Middle frontal gyrus (tissue), 1 donor: Measurements from ENCODE around the gene TRNAU1AP.
"Not testable (repeated sequence)": the region's sequence is repeated elsewhere in the genome, so short reads cannot be mapped to it uniquely, and the experiment has no call there.

Experiments
- DNase-seq: peaks from one replicate; pipeline ENCODE4 v3.0.0-alpha.2; 2015; ENCODE audit warnings: low spot score; ENCODE audit errors: extremely low spot score

The TRNAU1AP gene

DNA sequence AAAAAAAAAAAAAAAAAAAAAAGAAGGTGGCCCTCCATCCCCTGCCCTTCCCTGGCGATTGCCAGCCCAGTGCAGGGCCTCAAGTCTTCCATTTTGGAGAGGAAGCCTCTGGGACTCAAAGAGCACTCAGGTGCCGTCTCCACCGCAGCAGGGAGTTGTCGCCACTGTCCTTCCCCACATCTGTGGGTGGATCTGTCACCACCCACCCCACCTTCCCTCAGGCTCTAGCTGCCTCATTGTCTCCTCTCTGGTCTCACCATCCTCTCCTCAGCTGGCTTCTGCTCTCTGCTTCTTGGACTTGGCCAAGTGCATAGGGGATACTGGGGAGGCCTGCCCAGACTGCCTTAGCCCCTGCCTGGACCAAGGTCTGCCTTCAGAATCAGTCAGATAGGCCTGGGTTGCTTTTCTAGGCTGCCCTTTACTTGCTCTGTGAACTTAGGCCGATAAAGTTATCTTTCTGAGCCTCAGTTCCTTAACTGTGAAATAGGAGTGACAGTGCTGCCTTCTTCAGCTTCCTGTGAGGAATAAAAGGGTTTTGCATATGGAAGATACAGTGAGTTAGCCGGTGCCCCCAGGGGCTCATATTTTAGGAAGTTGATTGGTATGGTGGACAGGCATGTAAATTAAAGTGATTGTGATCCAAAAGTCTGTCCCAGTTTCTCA lies 31.3 kb upstream of the TRNAU1AP start:
- DNase-seq = no peak

- DNase-seq = not testable (repeated sequence)
These were observed 30.3 kb upstream of the TRNAU1AP start for GRCh38 chr1:28522537-28522936.

DNA sequence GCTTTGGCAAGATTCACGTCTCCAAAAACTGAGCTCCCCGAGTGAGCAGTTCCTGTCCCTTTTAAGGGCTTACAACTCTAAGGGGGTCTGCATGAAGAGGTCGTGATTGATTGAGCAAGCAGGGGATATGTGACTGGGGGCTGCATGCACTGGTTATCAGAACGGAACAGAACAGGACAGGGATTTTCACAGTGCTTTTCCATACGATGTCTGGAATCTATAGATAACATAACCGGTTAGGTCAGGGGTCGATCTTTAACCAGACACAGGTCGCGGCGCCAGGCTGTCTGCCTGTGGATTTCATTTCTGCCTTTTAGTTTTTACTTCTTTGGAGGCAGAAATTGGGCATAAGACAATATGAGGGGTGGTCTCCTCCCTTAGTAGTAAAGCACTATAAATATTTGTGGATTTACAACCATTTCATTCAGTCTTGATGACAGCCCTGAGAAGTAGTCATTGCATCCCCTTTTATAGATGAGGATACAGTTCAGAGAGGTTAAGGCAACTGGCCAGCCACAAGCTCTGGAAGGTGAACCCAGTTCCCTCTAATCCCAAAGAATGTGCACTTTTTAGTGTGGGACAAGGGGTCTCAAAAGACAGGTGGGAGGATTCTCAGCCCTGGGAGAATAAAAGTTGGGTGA lies 27.8 kb upstream of the TRNAU1AP start:
- not testable (repeated sequence) for DNase-seq

- no peak for DNase-seq
These were observed 26.0 kb upstream of the TRNAU1AP start for GRCh38 chr1:28526886-28527285.

DNA sequence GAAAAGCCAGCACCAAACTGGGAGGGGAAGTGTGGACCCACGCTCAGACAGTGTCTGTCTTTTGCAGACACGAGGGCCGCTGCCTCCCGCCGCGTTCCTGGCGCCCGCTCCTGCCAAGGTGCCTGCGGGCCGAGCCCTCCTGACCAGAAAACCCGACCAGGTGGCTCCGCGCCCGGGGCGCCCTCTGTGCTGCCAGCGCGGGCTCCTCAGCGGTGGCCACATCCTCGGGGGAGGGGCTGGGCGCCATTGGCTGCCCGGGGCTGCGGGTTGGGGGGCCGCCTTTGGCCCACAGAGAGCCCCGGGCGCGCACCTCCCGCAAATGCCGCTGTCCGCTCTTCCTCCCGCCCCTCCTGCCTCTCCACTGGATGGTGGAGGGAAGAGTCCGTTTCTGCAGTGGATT lies 22.4 kb upstream of the TRNAU1AP start:
- no peak for DNase-seq

DNA sequence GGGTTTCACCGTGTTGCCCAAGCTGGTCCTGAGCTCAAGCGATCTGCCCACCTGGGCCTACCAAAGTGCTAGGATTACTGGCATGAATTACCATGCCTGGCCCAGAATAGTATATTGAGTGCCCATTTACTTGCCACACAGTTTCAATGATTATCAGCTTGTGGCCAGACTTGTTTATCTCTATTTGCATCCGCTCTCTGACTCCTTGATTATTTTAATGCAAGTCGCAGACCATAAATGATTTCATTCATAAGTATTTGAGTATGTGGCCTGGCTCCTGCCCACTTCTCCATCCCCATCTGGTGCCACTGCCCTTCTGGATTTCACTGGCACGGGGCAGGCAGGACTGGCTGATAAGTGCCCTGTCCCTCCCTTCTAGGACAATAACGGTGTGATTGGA lies 18.2 kb upstream of the TRNAU1AP start:
- no peak for DNase-seq

- DNase-seq = no peak
These were observed 17.7 kb upstream of the TRNAU1AP start for GRCh38 chr1:28535180-28535579.

GRCh38 chr1:28537457-28538199 lies 15.3 kb upstream of the TRNAU1AP start:
- no peak for DNase-seq

DNA sequence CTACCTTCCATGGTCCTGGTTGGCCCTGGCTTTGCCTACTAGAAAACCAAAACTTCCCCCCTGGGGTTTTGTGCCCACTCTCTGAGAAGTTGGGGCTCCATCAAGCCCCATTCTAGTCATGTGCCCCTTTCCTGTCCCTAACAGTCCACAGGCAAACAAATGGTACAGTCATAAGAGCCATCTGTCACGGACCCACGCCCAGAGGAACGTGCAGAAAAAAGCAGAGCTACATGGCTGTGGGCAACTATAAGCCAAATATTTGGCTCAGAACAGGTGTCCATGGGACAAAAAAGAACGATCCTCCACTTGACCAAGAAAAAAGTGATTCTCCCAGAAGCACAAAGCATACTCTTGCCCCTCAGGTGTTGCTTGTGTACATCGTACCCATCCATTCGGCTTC lies 14.6 kb upstream of the TRNAU1AP start:
- DNase-seq = no peak

DNA sequence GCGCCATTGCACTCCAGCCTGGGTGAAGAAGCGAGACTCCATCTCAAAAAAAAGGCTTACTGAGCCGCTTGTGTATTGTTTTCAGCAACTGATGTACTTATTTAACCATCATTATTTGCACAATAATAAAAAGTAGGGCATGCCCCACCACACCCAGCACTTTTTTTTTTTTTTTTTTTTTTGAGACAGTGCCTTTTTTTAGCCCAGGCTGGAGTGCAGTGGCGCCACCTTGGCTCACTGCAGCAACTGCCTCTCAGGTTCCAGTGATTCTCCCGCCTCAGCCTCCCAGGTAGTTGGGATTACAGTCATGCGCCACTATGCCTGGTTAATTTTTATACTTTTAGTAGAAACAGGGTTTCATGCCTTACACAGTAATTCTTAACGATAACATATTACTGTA lies 12.2 kb upstream of the TRNAU1AP start:
- DNase-seq = no peak

- not testable (repeated sequence) for DNase-seq
These were observed 11.4 kb upstream of the TRNAU1AP start for GRCh38 chr1:28541414-28542015.

DNA sequence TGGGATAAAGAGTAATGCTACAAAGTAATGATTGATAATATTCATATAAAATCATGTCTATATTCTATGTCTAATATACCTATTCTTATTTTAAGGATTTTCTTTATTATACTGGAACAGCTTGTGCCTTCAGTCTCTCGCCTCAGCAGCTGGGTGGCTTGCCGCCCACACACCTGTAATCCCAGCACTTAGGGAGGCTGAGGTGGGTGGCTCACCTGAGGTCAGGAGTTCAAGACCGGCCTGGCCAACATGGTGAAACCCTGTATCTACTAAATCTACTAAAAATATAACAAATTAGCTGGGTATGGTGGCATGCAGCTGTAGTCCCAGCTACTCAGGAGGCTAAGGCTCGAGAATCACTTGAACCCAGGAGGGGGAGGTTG lies 7.6 kb upstream of the TRNAU1AP start:
- DNase-seq = no peak

GRCh38 chr1:28548318-28548717 lies 4.6 kb upstream of the TRNAU1AP start:
- DNase-seq = no peak

GRCh38 chr1:28551381-28551780 lies 1.5 kb upstream of the TRNAU1AP start:
- DNase-seq = no peak

DNA sequence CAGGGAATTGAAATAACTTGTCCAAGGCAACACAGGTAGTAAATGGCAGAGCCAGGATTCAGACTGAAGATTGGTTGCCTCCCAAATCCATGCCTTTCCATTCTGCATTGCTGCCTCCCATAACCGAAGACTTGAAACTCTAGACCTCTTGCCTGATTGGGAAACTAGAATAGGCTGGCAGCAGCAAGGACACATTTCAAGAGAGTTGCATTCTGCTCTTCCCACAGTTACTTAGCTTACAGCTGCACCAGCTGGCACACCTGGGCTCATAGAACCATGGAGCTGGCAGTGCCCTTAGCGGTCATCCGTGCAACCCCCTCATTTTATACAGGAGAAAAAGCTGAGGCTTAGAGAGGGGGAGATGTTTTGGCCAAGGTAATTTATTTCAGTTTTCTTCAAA lies 8.0 kb downstream of the TRNAU1AP start:
- no peak for DNase-seq

GRCh38 chr1:28564310-28564709 lies 11.4 kb downstream of the TRNAU1AP start:
- DNase-seq = no peak

GRCh38 chr1:28565040-28565439 lies 12.2 kb downstream of the TRNAU1AP start:
- no peak for DNase-seq

- DNase-seq = no peak
These were observed 12.8 kb downstream of the TRNAU1AP start for GRCh38 chr1:28565726-28566125.

- no peak for DNase-seq
These were observed 14.0 kb downstream of the TRNAU1AP start for GRCh38 chr1:28566931-28567330.

GRCh38 chr1:28571911-28572310 lies 19.0 kb downstream of the TRNAU1AP start:
- no peak for DNase-seq

GRCh38 chr1:28572891-28573290 lies 20.0 kb downstream of the TRNAU1AP start:
- not testable (repeated sequence) for DNase-seq

DNA sequence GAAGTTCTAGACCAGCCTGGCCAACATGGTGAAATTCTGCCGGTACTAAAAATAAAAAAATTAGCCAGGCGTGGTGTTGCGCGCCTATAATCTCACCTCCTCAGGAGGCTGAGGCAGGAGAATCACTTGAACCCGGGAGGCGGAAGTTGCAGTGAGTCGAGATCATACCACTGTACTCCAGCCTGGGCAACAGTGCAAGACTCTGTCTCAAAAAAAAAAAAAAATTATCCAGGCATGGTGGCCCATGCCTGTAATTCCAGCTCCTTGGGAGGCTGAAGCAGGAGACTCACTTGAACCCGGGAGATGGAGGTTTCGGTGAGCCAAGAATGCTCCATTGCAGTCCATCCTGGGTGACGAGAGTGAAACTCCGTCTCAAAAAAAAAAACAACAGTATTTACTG lies 20.7 kb downstream of the TRNAU1AP start:
- DNase-seq = no peak
